HepG2 (cell line): ENCODE results near the gene NRIP2.

ENCODE experiments used
- FOXM1 ChIP-seq: sonication (generic); formaldehyde crosslinking; IDR thresholded peaks from 2 replicates; pipeline ENCODE4 v1.5.0; 2020; ENCODE audit warnings: missing genetic modification reagents
- MAFG ChIP-seq: sonication (generic); formaldehyde crosslinking; IDR thresholded peaks from 2 replicates; pipeline ENCODE4 v1.5.1; 2020; ENCODE audit warnings: mild to moderate bottlenecking, missing genetic modification reagents
- MXI1 ChIP-seq: IDR thresholded peaks from 3 replicates; pipeline ENCODE4 v1.6.1; 2012; ENCODE audit warnings: low read depth, low read length, inconsistent platforms, borderline replicate concordance
- RBM22 ChIP-seq: fragments of 200-400 bp; formaldehyde crosslinking; optimal IDR thresholded peaks from 2 replicates; pipeline ENCODE3; 2017; ENCODE audit warnings: mild to moderate bottlenecking, low read length, moderate library complexity
- ZNF552 ChIP-seq: sonication (generic); formaldehyde crosslinking; IDR thresholded peaks from 2 replicates; pipeline ENCODE4 v1.9.0; 2022; ENCODE audit warnings: missing genetic modification reagents, mild to moderate bottlenecking, borderline replicate concordance
- TF ChIP-seq, protein P1 (sequence below): sonication (generic); formaldehyde crosslinking; IDR thresholded peaks from 2 replicates; pipeline ENCODE4 v1.4.0; 2020; ENCODE audit warnings: missing genetic modification reagents
- TF ChIP-seq, protein P2 (sequence below), 2 experiments: IDR thresholded peaks; 2 replicates each; pipeline ENCODE4 v1.6.1; 2011 to 2012; ENCODE audit warnings: low read length in 2 of 2, borderline replicate concordance in 1 of 2, low read depth in 1 of 2, mild to moderate bottlenecking in 1 of 2, moderate library complexity in 1 of 2

DNA sequence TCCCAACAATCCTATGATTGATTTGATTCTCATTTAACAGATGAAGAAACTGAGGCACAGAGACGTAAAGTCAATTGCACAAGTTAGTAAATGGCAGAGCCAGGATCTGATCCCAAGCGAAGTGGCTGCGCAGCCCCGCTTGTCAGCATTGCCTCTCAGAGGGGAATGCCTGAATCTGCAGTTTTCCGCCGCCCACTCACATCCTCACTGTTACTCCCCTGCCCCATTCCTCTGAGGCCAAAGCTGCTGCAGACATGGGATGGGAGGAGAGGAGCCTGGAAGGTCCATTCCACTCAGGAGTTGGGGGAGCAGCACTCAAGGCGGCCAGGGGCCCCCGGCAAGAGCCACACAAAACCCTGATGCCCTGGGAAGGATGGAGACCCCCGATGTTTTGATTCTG is 1.0 kb downstream of the NRIP2 start:
- TF ChIP-seq ZNF552 (CRISPR knock-in tag), result no peak
- TF ChIP-seq MAFG (CRISPR knock-in tag), result no peak
- no peak for TF ChIP-seq MXI1
- no peak for TF ChIP-seq FOXM1 (CRISPR knock-in tag)
- no peak for TF ChIP-seq RBM22
- TF ChIP-seq, protein P1, sequence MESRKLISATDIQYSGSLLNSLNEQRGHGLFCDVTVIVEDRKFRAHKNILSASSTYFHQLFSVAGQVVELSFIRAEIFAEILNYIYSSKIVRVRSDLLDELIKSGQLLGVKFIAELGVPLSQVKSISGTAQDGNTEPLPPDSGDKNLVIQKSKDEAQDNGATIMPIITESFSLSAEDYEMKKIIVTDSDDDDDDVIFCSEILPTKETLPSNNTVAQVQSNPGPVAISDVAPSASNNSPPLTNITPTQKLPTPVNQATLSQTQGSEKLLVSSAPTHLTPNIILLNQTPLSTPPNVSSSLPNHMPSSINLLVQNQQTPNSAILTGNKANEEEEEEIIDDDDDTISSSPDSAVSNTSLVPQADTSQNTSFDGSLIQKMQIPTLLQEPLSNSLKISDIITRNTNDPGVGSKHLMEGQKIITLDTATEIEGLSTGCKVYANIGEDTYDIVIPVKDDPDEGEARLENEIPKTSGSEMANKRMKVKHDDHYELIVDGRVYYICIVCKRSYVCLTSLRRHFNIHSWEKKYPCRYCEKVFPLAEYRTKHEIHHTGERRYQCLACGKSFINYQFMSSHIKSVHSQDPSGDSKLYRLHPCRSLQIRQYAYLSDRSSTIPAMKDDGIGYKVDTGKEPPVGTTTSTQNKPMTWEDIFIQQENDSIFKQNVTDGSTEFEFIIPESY (CRISPR knock-in tag), result no peak
- TF ChIP-seq, protein P2, sequence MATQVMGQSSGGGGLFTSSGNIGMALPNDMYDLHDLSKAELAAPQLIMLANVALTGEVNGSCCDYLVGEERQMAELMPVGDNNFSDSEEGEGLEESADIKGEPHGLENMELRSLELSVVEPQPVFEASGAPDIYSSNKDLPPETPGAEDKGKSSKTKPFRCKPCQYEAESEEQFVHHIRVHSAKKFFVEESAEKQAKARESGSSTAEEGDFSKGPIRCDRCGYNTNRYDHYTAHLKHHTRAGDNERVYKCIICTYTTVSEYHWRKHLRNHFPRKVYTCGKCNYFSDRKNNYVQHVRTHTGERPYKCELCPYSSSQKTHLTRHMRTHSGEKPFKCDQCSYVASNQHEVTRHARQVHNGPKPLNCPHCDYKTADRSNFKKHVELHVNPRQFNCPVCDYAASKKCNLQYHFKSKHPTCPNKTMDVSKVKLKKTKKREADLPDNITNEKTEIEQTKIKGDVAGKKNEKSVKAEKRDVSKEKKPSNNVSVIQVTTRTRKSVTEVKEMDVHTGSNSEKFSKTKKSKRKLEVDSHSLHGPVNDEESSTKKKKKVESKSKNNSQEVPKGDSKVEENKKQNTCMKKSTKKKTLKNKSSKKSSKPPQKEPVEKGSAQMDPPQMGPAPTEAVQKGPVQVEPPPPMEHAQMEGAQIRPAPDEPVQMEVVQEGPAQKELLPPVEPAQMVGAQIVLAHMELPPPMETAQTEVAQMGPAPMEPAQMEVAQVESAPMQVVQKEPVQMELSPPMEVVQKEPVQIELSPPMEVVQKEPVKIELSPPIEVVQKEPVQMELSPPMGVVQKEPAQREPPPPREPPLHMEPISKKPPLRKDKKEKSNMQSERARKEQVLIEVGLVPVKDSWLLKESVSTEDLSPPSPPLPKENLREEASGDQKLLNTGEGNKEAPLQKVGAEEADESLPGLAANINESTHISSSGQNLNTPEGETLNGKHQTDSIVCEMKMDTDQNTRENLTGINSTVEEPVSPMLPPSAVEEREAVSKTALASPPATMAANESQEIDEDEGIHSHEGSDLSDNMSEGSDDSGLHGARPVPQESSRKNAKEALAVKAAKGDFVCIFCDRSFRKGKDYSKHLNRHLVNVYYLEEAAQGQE (IDR thresholded peaks at IDR 0.05; ENCODE audit: borderline replicate concordance in 1 of 2, low read depth in 1 of 2, low read length in 2 of 2), result no peak
